A204.1 (cell line): ENCODE measurements around the gene DAGLB.
"Not testable (repeated sequence)": the region's sequence is repeated elsewhere in the genome, so short reads cannot be mapped to it uniquely, and the experiment has no call there.

Experiments
- FAIRE-seq: peaks from 2 replicates; lab custom pipeline; 2012; peaks lifted over from hg19 to GRCh38; lab: Jason Lieb, UNC

Gene DAGLB

GRCh38 chr7:6430271-6430940 lies 17.3 kb downstream of the DAGLB start:
- no peak for FAIRE-seq

- FAIRE-seq: no peak
These were observed 21.8 kb downstream of the DAGLB start for GRCh38 chr7:6425948-6426347.

GRCh38 chr7:6423942-6424701 lies 23.6 kb downstream of the DAGLB start:
- no peak for FAIRE-seq

GRCh38 chr7:6422926-6423632 lies 24.7 kb downstream of the DAGLB start:
- no peak for FAIRE-seq

GRCh38 chr7:6422095-6422494 lies 25.7 kb downstream of the DAGLB start:
- FAIRE-seq: no peak

GRCh38 chr7:6420680-6421079 lies 27.1 kb downstream of the DAGLB start:
- no peak for FAIRE-seq

- no peak for FAIRE-seq
These were observed 28.4 kb downstream of the DAGLB start for GRCh38 chr7:6419310-6419773.

- no peak for FAIRE-seq
These were observed 30.3 kb downstream of the DAGLB start for GRCh38 chr7:6417408-6417807.

- FAIRE-seq: no peak
These were observed 31.1 kb downstream of the DAGLB start for GRCh38 chr7:6416516-6417145.

- no peak for FAIRE-seq
These were observed 34.1 kb downstream of the DAGLB start for GRCh38 chr7:6413637-6414036.

- no peak for FAIRE-seq
These were observed 37.6 kb downstream of the DAGLB start for GRCh38 chr7:6409944-6410693.

- FAIRE-seq: no peak
These were observed 38.7 kb downstream of the DAGLB start for GRCh38 chr7:6409091-6409490.

GRCh38 chr7:6407434-6407833 lies 40.3 kb downstream of the DAGLB start:
- no peak for FAIRE-seq

- FAIRE-seq: no peak
These were observed 41.6 kb downstream of the DAGLB start for GRCh38 chr7:6406121-6406520.

GRCh38 chr7:6403907-6404306 lies 43.8 kb downstream of the DAGLB start:
- no peak for FAIRE-seq

- no peak for FAIRE-seq
These were observed 45.0 kb downstream of the DAGLB start for GRCh38 chr7:6402741-6403140.

- no peak for FAIRE-seq
These were observed 45.7 kb downstream of the DAGLB start for GRCh38 chr7:6402041-6402440.

- FAIRE-seq: no peak
These were observed 46.2 kb downstream of the DAGLB start for GRCh38 chr7:6401536-6401935.

- FAIRE-seq: not testable (repeated sequence)
These were observed 47.3 kb downstream of the DAGLB start for GRCh38 chr7:6400243-6401105.

- no peak for FAIRE-seq
These were observed 48.4 kb downstream of the DAGLB start for GRCh38 chr7:6399351-6399750.

- FAIRE-seq: no peak
These were observed 48.8 kb downstream of the DAGLB start for GRCh38 chr7:6398943-6399342.
